H4 (cell line): ENCODE measurements around the gene PROSER3. TPM values are rescaled to one million over a fixed set of nuclear protein-coding genes. Genes with fewer than 3 reads are reported as not detected.

ENCODE experiments used
- DNase-seq: peaks from one replicate; pipeline ENCODE4 v3.0.0-alpha.2; 2015; ENCODE audit warnings: low spot score
- total RNA-seq: library from RNA; depleted of rRNA; stranded (reverse); fragments of >200 nt; shearing (Covaris generic); gene quantifications from 2 replicates; pipeline ENCODE4 v1.2.3, GENCODE V29; 2014; rRNA removed

Gene PROSER3
- total RNA-seq, 1 experiment from 2014 or later = 15.3 TPM

GRCh38 chr19:35816846-35817245 is 58.9 kb downstream of the PROSER3 start:
- DNase-seq = no peak

DNA sequence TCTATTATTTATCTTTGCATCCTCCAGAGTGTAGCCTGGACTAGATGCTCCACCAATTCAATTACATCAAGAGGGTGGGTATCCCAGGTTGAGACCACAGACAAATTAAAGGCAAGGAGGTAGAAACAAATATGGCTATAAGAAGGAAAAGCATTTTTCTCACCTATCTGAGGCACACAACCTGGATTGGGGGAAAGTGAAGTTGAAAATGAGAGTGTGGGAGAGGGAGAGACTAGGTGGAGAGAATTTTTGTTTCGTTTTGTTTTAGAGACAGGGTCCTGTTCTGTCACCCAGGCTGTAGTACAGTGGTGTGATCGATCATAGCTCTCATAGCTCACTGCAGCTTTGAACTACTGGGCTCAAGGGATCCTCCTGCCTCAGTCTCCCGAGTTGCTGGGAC is 60.5 kb downstream of the PROSER3 start:
- no peak for DNase-seq

Other genes starting within 250 kb of the PROSER3 start
- gene DMKN, start 244.5 kb upstream of the PROSER3 start, total RNA-seq = 19.6 and 34.6 TPM in 2 replicates
- gene SBSN, start 229.9 kb upstream of the PROSER3 start, total RNA-seq = 0.45 TPM in 1 of 2 replicates, not detected in the other
- gene GAPDHS, start 224.7 kb upstream of the PROSER3 start, total RNA-seq = not detected in 2 replicates
- 306 and 341 TPM in 2 replicates for gene TMEM147, start 212.6 kb upstream of the PROSER3 start, total RNA-seq
- not detected in 2 replicates for gene ATP4A, start 194.5 kb upstream of the PROSER3 start, total RNA-seq
- not detected in 2 replicates for gene PMIS2, start 172.0 kb upstream of the PROSER3 start, total RNA-seq
- gene HAUS5, start 145.4 kb upstream of the PROSER3 start, total RNA-seq = 17.2 and 22.7 TPM in 2 replicates
- 135 and 156 TPM in 2 replicates for gene RBM42, start 129.1 kb upstream of the PROSER3 start, total RNA-seq
- 2.8 and 4.9 TPM in 2 replicates for gene ETV2, start 116.4 kb upstream of the PROSER3 start, total RNA-seq
- 1,937 and 2,103 TPM in 2 replicates for gene COX6B1, start 109.9 kb upstream of the PROSER3 start, total RNA-seq
- gene UPK1A, start 91.7 kb upstream of the PROSER3 start, total RNA-seq = not detected in 2 replicates
- not detected in 2 replicates for gene ZBTB32, start 53.6 kb upstream of the PROSER3 start, total RNA-seq
- gene KMT2B, start 40.2 kb upstream of the PROSER3 start, total RNA-seq = 4.9 and 8.8 TPM in 2 replicates
- 6.2 and 31.2 TPM in 2 replicates for gene IGFLR1, start 15.7 kb upstream of the PROSER3 start, total RNA-seq
- 25.2 and 27.5 TPM in 2 replicates for gene U2AF1L4, start 12.8 kb upstream of the PROSER3 start, total RNA-seq
- gene PSENEN, start 12.5 kb upstream of the PROSER3 start, total RNA-seq = 91.4 and 100 TPM in 2 replicates
- gene LIN37, start 9.6 kb upstream of the PROSER3 start, total RNA-seq = 11.5 and 15.5 TPM in 2 replicates
- not detected in 2 replicates for gene HSPB6, start 1.1 kb upstream of the PROSER3 start, total RNA-seq
- 1.5 and 2.2 TPM in 2 replicates for gene ARHGAP33, start 17.4 kb downstream of the PROSER3 start, total RNA-seq
- gene PRODH2, start 54.7 kb downstream of the PROSER3 start, total RNA-seq = not detected in 2 replicates
- gene NPHS1, start 94.3 kb downstream of the PROSER3 start, total RNA-seq = not detected in 2 replicates
- gene KIRREL2, start 98.7 kb downstream of the PROSER3 start, total RNA-seq = 0.08 and 0.19 TPM in 2 replicates
- 28.7 and 45.8 TPM in 2 replicates for gene APLP1, start 110.4 kb downstream of the PROSER3 start, total RNA-seq
- 1.4 and 1.8 TPM in 2 replicates for gene NFKBID, start 142.4 kb downstream of the PROSER3 start, total RNA-seq
- not detected in 2 replicates for gene HCST, start 144.4 kb downstream of the PROSER3 start, total RNA-seq
- gene TYROBP, start 150.1 kb downstream of the PROSER3 start, total RNA-seq = not detected in 2 replicates
- 4.6 and 5.6 TPM in 2 replicates for gene LRFN3, start 178.2 kb downstream of the PROSER3 start, total RNA-seq
- gene SDHAF1, start 237.0 kb downstream of the PROSER3 start, total RNA-seq = 40.4 and 61.9 TPM in 2 replicates